Natural killer cell (primary cell): ENCODE data around the gene LNX1. TPM values are rescaled to one million over a fixed set of nuclear protein-coding genes. Genes with fewer than 3 reads are reported as not detected.

ENCODE experiments used
- ATAC-seq, 3 donors: fragments of 150-1000 bp in 2 of 3; fragments of 200-7000 bp in 1 of 3; cut with Tn5 transposase; 1 replicate in 1 of 3; 2 replicates in 2 of 3; pipeline ENCODE4 v1.10.0; 2021; ENCODE audit warnings: mild to moderate bottlenecking in 2 of 3, moderate library complexity in 2 of 3
- DNase-seq, 2 donors: peaks; one replicate each; pipeline versions ENCODE4 v3.0.0 to v3.0.0-alpha.2; 2013 to 2021; ENCODE audit warnings: mixed read lengths in 1 of 2
- H3K27ac ChIP-seq: one replicate; pipeline ENCODE4 v1.5.1; 2013; ENCODE audit warnings: mild to moderate bottlenecking, low read length
- H3K27me3 ChIP-seq: one replicate; pipeline ENCODE4 v1.6.1; 2013; ENCODE audit warnings: low read length; ENCODE audit not compliant: control insufficient read depth, insufficient read depth
- H3K36me3 ChIP-seq: one replicate; pipeline ENCODE4 v1.6.1; 2013; ENCODE audit warnings: low read length; ENCODE audit not compliant: control insufficient read depth, insufficient read depth
- H3K4me1 ChIP-seq: one replicate; pipeline ENCODE4 v1.6.1; 2013; ENCODE audit warnings: low read length; ENCODE audit not compliant: control insufficient read depth, insufficient read depth
- H3K4me3 ChIP-seq: one replicate; pipeline ENCODE4 v1.5.1; 2013; ENCODE audit warnings: low read length
- H3K9me3 ChIP-seq: one replicate; pipeline ENCODE4 v1.6.1; 2013; ENCODE audit warnings: low read length; ENCODE audit not compliant: control insufficient read depth, insufficient read depth
- H3K27ac Mint-ChIP-seq, 2 donors: one replicate each; pipeline ENCODE4 v1.8.0; 2022; ENCODE audit warnings: mild to moderate bottlenecking in 2 of 2, mixed read lengths in 2 of 2, moderate library complexity in 1 of 2
- H3K27me3 Mint-ChIP-seq, 2 donors: one replicate each; pipeline ENCODE4 v1.8.0; 2022; ENCODE audit warnings: low read depth in 2 of 2, mixed read lengths in 2 of 2
- H3K36me3 Mint-ChIP-seq: one replicate; pipeline ENCODE4 v1.8.0; 2022; ENCODE audit warnings: mixed read lengths
- H3K4me1 Mint-ChIP-seq, 2 donors: one replicate each; pipeline ENCODE4 v1.8.0; 2022; ENCODE audit warnings: mixed read lengths in 2 of 2
- H3K4me3 Mint-ChIP-seq: one replicate; pipeline ENCODE4 v1.8.0; 2022; ENCODE audit warnings: mild to moderate bottlenecking, moderate library complexity, mixed read lengths
- H3K9me3 Mint-ChIP-seq, 2 donors: one replicate each; pipeline ENCODE4 v1.8.0; 2022; ENCODE audit warnings: mixed read lengths in 2 of 2
- CTCF ChIP-seq: fragments of 200-600 bp; IDR thresholded peaks from one replicate; pipeline ENCODE4 v1.8.0; 2022; ENCODE audit warnings: antibody characterized with exemption
- WGBS: methylation state at CpG from one replicate; pipeline ENCODE4 v1.1.7; 2013; ENCODE audit warnings: missing lambda C conversion rate; ENCODE audit not compliant: insufficient coverage; 5-methylcytosine and 5-hydroxymethylcytosine counted together
- intact Hi-C: fragments of 100-400 bp; cut with micrococcal nuclease; formaldehyde crosslinking; loops from one replicate; pipeline ENCODE4 v1.14.2; 2022
- total RNA-seq, 4 donors: library from RNA; stranded (reverse); fragments of 120-200 nt in 1 of 4; gene quantifications; one replicate each; pipeline versions ENCODE4 v1.2.3 to v1.2.4, GENCODE V29; 2013 to 2022

Gene LNX1
- total RNA-seq, 3 donors from 2014 or later (not counting 1 experiment from before 2014, with no cell fraction given), result not detected

- Mint-ChIP-seq H3K4me1 (no peaks in the 10 kb centered on the region), H3K4me3 (no peak overlapping the region), H3K9me3 (peaks cover 4 to 6% of the 10 kb centered on the region in 2 donors), H3K27ac (no peak overlapping the region), H3K36me3 (peaks cover 12% of the 10 kb centered on the region), H3K27me3 (no peaks in the 10 kb centered on the region)
- H3K9me3 ChIP-seq, result peaks cover 4% of the 10 kb centered on the region
- no peak for TF ChIP-seq CTCF
- no peak overlapping the region for H3K4me3 ChIP-seq
- peaks cover 39% of the 10 kb centered on the region for H3K36me3 ChIP-seq
- intact Hi-C loops, result no loop called here
- WGBS, result 96% methylated on average over 4 of the region's 5 CpGs
- no peak for ATAC-seq
- DNase-seq, result no peak
- H3K4me1 ChIP-seq, result no peaks in the 10 kb centered on the region
- no peaks in the 10 kb centered on the region for H3K27me3 ChIP-seq
- no peak overlapping the region for H3K27ac ChIP-seq
Measured at GRCh38 chr4:53463340-53463739, 127.9 kb downstream of the LNX1 start.

GRCh38 chr4:53461244-53461643 lies 130.0 kb downstream of the LNX1 start:
- WGBS, result 100% methylated on average over 1 of the region's 2 CpGs
- H3K4me1 ChIP-seq, result no peaks in the 10 kb centered on the region

GRCh38 chr4:53459548-53459947 lies 131.7 kb downstream of the LNX1 start:
- H3K36me3 ChIP-seq, result peaks cover 65% of the 10 kb centered on the region
- no peaks in the 10 kb centered on the region for H3K9me3 ChIP-seq
- Mint-ChIP-seq H3K9me3 (no peaks in the 10 kb centered on the region), H3K4me3 (no peak overlapping the region), H3K27ac (no peak overlapping the region), H3K36me3 (peaks cover 9% of the 10 kb centered on the region), H3K4me1 (peaks cover 6 to 7% of the 10 kb centered on the region in 2 donors), H3K27me3 (no peaks in the 10 kb centered on the region)
- ATAC-seq, result no peak
- H3K27me3 ChIP-seq, result no peaks in the 10 kb centered on the region
- no peak overlapping the region for H3K4me3 ChIP-seq
- H3K27ac ChIP-seq, result no peak overlapping the region
- intact Hi-C loops, result no loop called here
- no peaks in the 10 kb centered on the region for H3K4me1 ChIP-seq
- TF ChIP-seq CTCF, result no peak
- DNase-seq, result no peak

More at GRCh38 chr4:53461244-53461643, 130.0 kb downstream of the LNX1 start:
- Mint-ChIP-seq H3K9me3 (no peaks in the 10 kb centered on the region), H3K27me3 (no peaks in the 10 kb centered on the region), H3K4me3 (no peak overlapping the region), H3K27ac (no peak overlapping the region), H3K4me1 (no peaks in the 10 kb centered on the region), H3K36me3 (no peaks in the 10 kb centered on the region)
- intact Hi-C loops, result no loop called here
- H3K27me3 ChIP-seq, result no peaks in the 10 kb centered on the region
- no peak overlapping the region for H3K4me3 ChIP-seq
- DNase-seq (no peak), ATAC-seq (no peak)
- peaks cover 48% of the 10 kb centered on the region for H3K36me3 ChIP-seq
- no peak for TF ChIP-seq CTCF
- no peak overlapping the region for H3K27ac ChIP-seq
- no peaks in the 10 kb centered on the region for H3K9me3 ChIP-seq

GRCh38 chr4:53456178-53456577 lies 135.1 kb downstream of the LNX1 start:
- Mint-ChIP-seq H3K9me3 (no peaks in the 10 kb centered on the region), H3K4me1 (peaks cover 6 to 9% of the 10 kb centered on the region in 2 donors), H3K27ac (peak overlapping the region in 1 of 2 donors; percentile 44), H3K27me3 (no peaks in the 10 kb centered on the region), H3K36me3 (peaks cover 20% of the 10 kb centered on the region), H3K4me3 (no peak overlapping the region)
- no peaks in the 10 kb centered on the region for H3K9me3 ChIP-seq
- H3K4me1 ChIP-seq, result no peaks in the 10 kb centered on the region
- no peak overlapping the region for H3K27ac ChIP-seq
- intact Hi-C loops, result no loop called here
- no peak for TF ChIP-seq CTCF
- no peak overlapping the region for H3K4me3 ChIP-seq
- peaks cover 68% of the 10 kb centered on the region for H3K36me3 ChIP-seq
- ATAC-seq (no peak), DNase-seq (no peak)
- H3K27me3 ChIP-seq, result no peaks in the 10 kb centered on the region
